MM.1S (cell line): ENCODE results near the gene PROC.

Experiments
- DNase-seq: peaks from one replicate; pipeline ENCODE4 v3.0.0-alpha.2; 2015
- H2AFZ ChIP-seq: fragments of 300-600 bp; sonication (generic); 2 replicates; pipeline ENCODE4 v1.6.0; 2016; ENCODE audit warnings: antibody characterized with exemption, low read length
- H3F3A ChIP-seq: fragments of 300-600 bp; sonication (generic); 2 replicates; pipeline ENCODE4 v1.6.1; 2016; ENCODE audit warnings: mild to moderate bottlenecking, antibody characterized with exemption, low read length, moderate library complexity, mixed read lengths; ENCODE audit not compliant: insufficient read depth
- H3K27ac ChIP-seq: fragments of 300-600 bp; sonication (generic); 2 replicates; pipeline ENCODE4 v1.5.1; 2016; ENCODE audit warnings: mild to moderate bottlenecking, low read length
- H3K27me3 ChIP-seq: fragments of 300-600 bp; sonication (generic); replicated peaks from 2 replicates; pipeline ENCODE4 v1.6.0; 2016; ENCODE audit warnings: low read length; ENCODE audit not compliant: insufficient read depth
- H3K36me3 ChIP-seq: fragments of 300-600 bp; sonication (generic); replicated peaks from 2 replicates; pipeline ENCODE4 v1.6.1; 2016; ENCODE audit warnings: mild to moderate bottlenecking, low read length, mixed read lengths; ENCODE audit not compliant: insufficient read depth
- H3K4me1 ChIP-seq: fragments of 300-600 bp; sonication (generic); 2 replicates; pipeline ENCODE4 v1.6.1; 2016; ENCODE audit warnings: low read length, mixed read lengths
- H3K4me2 ChIP-seq: fragments of 300-600 bp; sonication (generic); 2 replicates; pipeline ENCODE4 v1.6.0; 2016; ENCODE audit warnings: low read depth, low read length
- H3K4me3 ChIP-seq: fragments of 300-600 bp; sonication (generic); 2 replicates; pipeline ENCODE4 v1.5.1; 2016; ENCODE audit warnings: low read length, mixed read lengths
- H3K79me2 ChIP-seq: fragments of 300-600 bp; sonication (generic); 2 replicates; pipeline ENCODE4 v1.6.1; 2016; ENCODE audit warnings: mixed run types, low read length, mixed read lengths
- H3K9ac ChIP-seq: fragments of 300-600 bp; sonication (generic); 2 replicates; pipeline ENCODE4 v1.6.1; 2016; ENCODE audit warnings: low read length, mixed read lengths
- H3K9me2 ChIP-seq: fragments of 300-600 bp; sonication (generic); replicated peaks from 2 replicates; pipeline ENCODE4 v1.6.1; 2016; ENCODE audit warnings: mild to moderate bottlenecking, low read length, mixed read lengths; ENCODE audit not compliant: insufficient read depth
- H3K9me3 ChIP-seq: fragments of 300-600 bp; sonication (generic); replicated peaks from 2 replicates; pipeline ENCODE4 v1.6.1; 2016; ENCODE audit warnings: mild to moderate bottlenecking, low read length, mixed read lengths; ENCODE audit not compliant: insufficient read depth
- H4K20me1 ChIP-seq: fragments of 300-600 bp; sonication (generic); 2 replicates; pipeline ENCODE4 v1.6.1; 2016; ENCODE audit warnings: mild to moderate bottlenecking, low read length, moderate library complexity, mixed read lengths; ENCODE audit not compliant: insufficient read depth
- CTCF ChIP-seq: fragments of 300-600 bp; sonication (generic); IDR thresholded peaks from 2 replicates; pipeline ENCODE4 v1.5.1; 2016; ENCODE audit warnings: antibody characterized with exemption, low read length, mixed read lengths
- EZH2 ChIP-seq: fragments of 300-600 bp; sonication (generic); optimal IDR thresholded peaks from 2 replicates; pipeline ENCODE3; 2017; ENCODE audit warnings: low read depth, mild to moderate bottlenecking, antibody characterized with exemption, low read length, mixed read lengths
- EZH2phosphoT487 ChIP-seq: fragments of 300-600 bp; sonication (generic); IDR thresholded peaks from 2 replicates; pipeline ENCODE4 v1.6.1; 2018; ENCODE audit warnings: antibody characterized with exemption, low read length

The PROC gene

GRCh38 chr2:127429844-127430425 lies 11.7 kb downstream of the PROC start:
- Histone ChIP-seq H4K20me1 (no peaks in the 10 kb centered on the region), H2AFZ (no peak overlapping the region), H3K9me3 (no peaks in the 10 kb centered on the region), H3K79me2 (no peaks in the 10 kb centered on the region), H3K27ac (no peak overlapping the region), H3K4me3 (no peak overlapping the region), H3K4me1 (no peaks in the 10 kb centered on the region), H3K36me3 (no peaks in the 10 kb centered on the region), H3K9me2 (no peaks in the 10 kb centered on the region), H3K27me3 (no peaks in the 10 kb centered on the region), H3K4me2 (no peak overlapping the region), H3F3A (no peaks in the 10 kb centered on the region), H3K9ac (no peak overlapping the region)
- DNase-seq: no peak
- TF ChIP-seq EZH2: no peak
- TF ChIP-seq CTCF: no peak
- TF ChIP-seq EZH2phosphoT487: no peak

GRCh38 chr2:127431408-127432023 lies 13.3 kb downstream of the PROC start:
- Histone ChIP-seq H3K9me3 (no peaks in the 10 kb centered on the region), H3K4me3 (no peak overlapping the region), H3K9me2 (no peaks in the 10 kb centered on the region), H3F3A (no peaks in the 10 kb centered on the region), H3K9ac (no peak overlapping the region), H2AFZ (no peak overlapping the region), H3K27me3 (no peaks in the 10 kb centered on the region), H3K27ac (no peak overlapping the region), H3K4me1 (no peaks in the 10 kb centered on the region), H3K36me3 (no peaks in the 10 kb centered on the region), H3K79me2 (no peaks in the 10 kb centered on the region), H4K20me1 (no peaks in the 10 kb centered on the region), H3K4me2 (no peak overlapping the region)
- no peak for DNase-seq
- TF ChIP-seq CTCF (no peak), EZH2phosphoT487 (no peak), EZH2 (no peak)

DNA sequence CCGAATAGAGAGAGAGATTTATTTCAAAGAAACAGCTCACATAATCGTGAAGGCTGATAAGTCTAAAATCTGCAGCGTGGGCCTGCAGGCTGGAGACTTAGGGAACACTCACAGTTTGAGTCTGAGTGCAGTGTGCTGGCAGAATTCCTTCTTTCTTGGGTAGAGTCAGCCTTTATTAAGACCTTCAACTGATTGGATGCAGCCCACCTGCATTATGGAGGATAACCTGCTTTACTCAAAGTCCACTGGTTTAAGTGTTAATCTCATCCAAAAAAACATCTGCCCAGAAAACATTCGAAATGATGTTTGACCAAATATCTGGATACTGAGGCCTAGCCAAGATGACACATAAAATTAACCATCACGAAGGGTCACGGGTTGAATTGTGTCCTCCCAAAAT lies 16.3 kb downstream of the PROC start:
- H3K27me3 ChIP-seq: no peaks in the 10 kb centered on the region
- no peak overlapping the region for H3K27ac ChIP-seq
- no peak overlapping the region for H3K4me2 ChIP-seq
- no peaks in the 10 kb centered on the region for H3K79me2 ChIP-seq
- H3K9me2 ChIP-seq: no peaks in the 10 kb centered on the region
- no peaks in the 10 kb centered on the region for H3K4me1 ChIP-seq
- TF ChIP-seq EZH2phosphoT487: no peak
- TF ChIP-seq CTCF: no peak
- TF ChIP-seq EZH2: no peak
- no peaks in the 10 kb centered on the region for H4K20me1 ChIP-seq
- no peaks in the 10 kb centered on the region for H3K9me3 ChIP-seq
- H3K9ac ChIP-seq: no peak overlapping the region
- no peak for DNase-seq
- no peaks in the 10 kb centered on the region for H3F3A ChIP-seq
- H3K36me3 ChIP-seq: no peaks in the 10 kb centered on the region
- H2AFZ ChIP-seq: no peak overlapping the region
- no peak overlapping the region for H3K4me3 ChIP-seq
